ENCODE data around the gene UBE2A.

The UBE2A gene

DNA sequence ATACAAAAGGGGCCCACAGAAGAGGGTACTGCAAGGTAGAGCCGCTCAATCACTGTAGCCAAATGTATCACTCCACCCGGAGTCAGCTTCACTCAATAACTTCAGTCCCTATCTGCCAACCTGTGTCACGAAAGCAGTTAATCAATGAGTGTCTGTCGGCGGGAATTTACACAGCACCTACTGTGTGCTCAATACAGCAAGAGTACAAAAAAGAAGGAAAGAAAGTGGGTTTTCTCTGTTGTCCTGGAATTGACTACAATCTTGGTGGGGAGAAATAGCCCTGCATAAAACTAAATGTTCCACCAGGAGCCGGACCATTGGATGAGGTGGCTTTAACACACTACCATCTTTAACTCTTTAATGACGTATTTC lies 32.6 kb downstream of the UBE2A start:
- FAIRE-seq (no peak), DNase-seq (ENCODE audit: low spot score) (no peak)

DNA sequence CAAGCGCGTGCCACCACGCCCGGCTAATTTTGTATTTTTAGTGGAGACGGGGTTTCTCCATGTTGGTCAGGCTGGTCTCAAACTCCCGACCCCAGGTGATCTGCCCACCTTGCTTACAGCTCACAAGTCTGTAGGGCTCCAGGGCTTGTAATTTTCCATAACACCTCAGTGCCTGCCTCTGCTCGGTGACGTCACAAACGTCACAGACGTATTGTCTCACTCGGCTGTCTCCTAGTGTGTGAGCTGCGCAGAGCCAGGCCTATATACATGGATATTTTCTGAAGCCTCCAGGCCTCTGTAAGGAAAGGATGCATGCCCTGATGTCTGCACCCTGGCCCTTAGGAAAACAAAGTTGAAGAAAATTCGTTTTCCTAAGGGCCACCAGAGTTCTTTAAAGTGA lies 40.4 kb downstream of the UBE2A start:
- FAIRE-seq (no peak), DNase-seq (ENCODE audit: low spot score) (no peak)

DNA sequence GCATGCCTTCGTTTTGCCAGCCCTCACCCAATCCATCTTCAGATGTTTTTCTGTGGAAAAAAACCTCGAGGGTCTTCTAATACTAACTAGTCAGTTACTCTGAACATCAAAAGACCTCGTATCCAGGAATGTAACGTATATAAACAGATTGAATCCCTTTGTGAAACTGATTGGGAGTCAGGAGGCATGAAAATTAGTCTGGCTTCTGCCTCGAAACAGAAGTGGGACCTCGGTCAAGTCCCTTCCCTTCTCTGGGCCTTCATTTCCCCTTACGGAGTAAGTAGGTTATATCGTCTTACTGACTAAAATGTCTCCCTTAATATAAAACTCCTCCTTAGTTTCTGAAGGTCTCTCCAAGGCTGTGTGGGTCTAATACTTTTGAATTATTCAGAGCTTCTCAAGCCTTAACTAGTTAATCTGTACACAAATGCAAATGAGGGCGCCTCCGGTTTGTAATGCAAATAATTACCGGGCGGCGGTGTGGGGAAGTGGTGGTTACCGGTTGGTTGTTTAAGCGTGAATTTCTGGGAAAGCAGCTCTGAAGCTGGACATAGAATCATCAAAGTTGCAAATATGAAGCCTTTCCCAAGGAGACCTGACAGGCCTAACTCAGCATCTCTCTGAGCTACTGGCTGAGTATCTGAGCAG lies 43.3 kb downstream of the UBE2A start:
- DNase-seq (ENCODE audit: low spot score) (no peak), FAIRE-seq (no peak)

DNA sequence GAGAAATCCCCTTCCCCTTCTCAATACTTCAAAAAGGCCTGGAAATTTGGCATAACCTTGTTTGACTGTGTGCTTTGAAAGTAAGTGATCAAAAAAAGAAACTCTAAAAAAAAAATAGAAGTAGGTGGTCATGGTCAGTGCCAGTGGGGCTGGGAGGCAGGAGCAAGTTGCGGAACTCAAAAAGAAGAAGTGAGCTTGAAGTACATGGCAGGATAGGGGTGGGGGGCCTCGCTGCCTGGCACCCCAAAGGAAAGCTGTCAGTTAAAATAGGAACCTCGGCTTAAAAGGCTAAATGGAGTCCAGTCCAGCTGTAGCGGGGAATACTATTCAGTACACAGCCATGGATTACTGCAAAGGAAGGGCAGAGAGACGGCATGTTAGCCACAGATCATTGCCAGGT lies 44.1 kb downstream of the UBE2A start:
- no peak for FAIRE-seq
- no peak for DNase-seq (ENCODE audit: low spot score)

DNA sequence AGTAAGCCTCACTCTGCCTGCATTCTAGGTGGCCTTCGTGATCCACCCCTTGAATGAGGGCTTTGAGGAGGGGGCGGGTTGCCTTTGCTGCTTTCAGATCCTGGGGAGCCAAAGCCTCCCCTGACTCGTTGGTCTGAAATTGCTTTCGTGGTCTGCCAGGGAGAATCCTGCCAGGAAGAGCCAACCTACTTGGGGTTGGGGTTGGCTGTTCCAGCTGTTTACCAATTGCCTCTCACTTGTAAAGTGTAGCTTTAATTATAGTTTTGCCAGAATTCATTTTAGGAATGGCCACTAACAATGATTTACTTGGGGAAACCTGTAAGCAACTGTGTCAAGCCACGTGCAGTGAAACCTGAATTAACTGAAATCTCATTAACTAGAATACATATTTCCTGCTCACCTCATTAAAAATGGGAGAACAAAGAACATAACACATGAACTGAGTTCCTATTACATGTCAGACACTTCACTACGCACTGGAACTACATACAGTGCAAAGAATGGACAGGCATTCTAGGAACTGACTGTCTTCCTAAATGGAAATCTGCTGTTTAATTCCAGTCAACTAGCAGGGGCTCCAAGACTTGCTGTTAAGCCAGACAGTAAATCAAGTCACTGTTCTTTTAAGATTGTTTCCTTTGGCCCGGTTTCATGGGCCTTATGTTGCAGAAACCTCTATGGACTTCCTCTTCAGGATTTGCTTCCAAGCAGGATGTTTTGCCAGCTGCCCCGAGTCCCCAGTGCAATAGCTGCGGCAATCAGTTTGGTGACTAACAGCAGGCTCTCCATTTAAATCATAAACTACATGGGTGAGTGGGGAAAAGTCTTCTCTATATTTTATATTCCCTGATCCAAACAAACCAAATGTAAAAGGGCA lies 48.2 kb downstream of the UBE2A start:
- DNase-seq (ENCODE audit: low spot score) (no peak), FAIRE-seq (no peak)

DNA sequence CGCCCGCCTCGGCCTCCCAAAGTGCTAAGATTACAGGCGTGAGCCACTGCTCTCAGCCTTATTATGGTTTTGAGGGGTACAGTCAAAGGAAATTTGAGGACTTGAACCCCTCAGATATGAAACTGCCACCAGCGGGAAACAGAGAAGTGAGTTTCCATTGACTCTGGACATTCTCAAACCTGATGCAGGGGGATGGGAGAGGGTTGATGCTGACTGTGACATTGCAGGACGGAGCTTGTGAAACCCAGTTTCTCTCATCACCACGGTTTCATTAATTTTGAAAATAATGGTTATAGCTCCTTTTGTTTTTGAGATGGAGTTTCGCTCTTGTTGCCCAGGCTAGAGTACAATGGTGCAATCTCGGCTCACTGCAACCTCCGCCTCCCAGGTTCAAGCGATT lies 50.1 kb downstream of the UBE2A start:
- FAIRE-seq (no peak), DNase-seq (ENCODE audit: low spot score) (no peak)

DNA sequence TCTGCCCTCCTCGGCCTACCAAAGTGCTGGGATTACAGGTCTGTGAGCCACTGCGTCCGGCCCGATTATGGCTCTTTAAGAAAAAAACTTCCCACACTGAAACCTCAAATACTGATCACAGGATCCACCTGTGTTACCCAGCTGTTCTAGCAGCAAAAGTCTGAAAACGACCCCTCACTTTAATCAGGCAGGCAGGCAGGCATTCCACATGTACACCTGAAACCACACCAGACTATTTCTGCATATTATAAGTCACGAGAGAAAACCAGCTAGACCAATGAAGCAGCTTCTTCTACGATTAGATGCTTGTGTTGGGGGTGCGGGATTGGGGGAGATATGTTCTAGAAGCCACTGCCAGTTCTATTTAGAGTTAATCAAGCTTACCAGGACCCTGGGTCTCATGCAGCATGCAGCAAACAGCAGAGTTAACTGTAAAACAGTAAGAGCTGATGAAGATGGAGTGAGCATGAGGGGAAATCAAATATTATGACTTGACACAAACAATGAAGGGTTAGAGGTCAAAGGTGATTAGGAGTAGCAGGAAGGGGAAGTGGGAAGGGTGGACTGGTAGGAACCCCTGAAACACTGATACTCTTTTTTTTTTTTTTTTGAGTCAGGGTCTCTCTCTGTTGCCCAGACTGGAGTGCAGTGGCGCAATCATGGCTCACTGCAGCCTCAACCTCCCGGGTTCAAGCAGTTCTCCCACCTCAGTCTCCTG lies 50.7 kb downstream of the UBE2A start:
- DNase-seq (ENCODE audit: low spot score): no peak
- FAIRE-seq: no peak

DNA sequence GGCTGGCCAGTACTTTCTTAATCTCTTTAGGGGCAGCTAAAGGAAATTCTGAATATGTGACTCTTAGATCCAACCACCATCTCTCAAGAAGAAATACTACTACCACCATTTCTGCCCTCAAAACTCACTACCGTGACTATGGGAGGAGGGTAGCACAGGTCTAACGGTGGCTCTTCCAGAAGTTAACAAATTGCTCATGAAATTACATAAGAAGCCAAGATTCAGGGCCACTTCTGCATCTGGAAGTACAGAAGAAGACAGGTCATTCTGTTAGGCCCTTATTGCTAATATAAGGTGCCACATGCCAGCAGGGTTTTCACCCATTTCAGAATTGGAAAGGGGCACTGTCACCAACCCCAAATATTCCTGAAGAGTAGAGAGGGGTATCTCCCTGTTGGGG lies 51.5 kb downstream of the UBE2A start:
- no peak for FAIRE-seq

More for the DNA sequence above, 51.5 kb downstream of the UBE2A start:
- no peak for DNase-seq (ENCODE audit: low spot score)

Measured in urothelium cell line (cell line).